CD4-positive, CD25-positive, alpha-beta regulatory T cell (primary cell): ENCODE data around the gene FOXB2. TPM values are rescaled to one million over a fixed set of nuclear protein-coding genes. Genes with fewer than 3 reads are reported as not detected.

Experiments
- ATAC-seq, 2 donors: fragments of 150-1000 bp; cut with Tn5 transposase; one replicate each; pipeline ENCODE4 v1.10.0; 2021; ENCODE audit warnings: low read depth in 2 of 2, moderate number of reproducible peaks in 2 of 2, moderate library complexity in 1 of 2
- DNase-seq, 3 donors: peaks; one replicate each; pipeline versions ENCODE4 v3.0.0 to v3.0.0-alpha.2; 2012 to 2022; ENCODE audit warnings: mixed read lengths in 1 of 3
- H3K27ac ChIP-seq: one replicate; pipeline ENCODE4 v1.7.0; 2013; ENCODE audit warnings: mild to moderate bottlenecking, low read length; ENCODE audit not compliant: insufficient read depth, poor library complexity, severe bottlenecking
- H3K27me3 ChIP-seq: one replicate; pipeline ENCODE4 v1.7.0; 2013; ENCODE audit warnings: low read length; ENCODE audit not compliant: control insufficient read depth, insufficient read depth
- H3K36me3 ChIP-seq: one replicate; pipeline ENCODE4 v1.7.0; 2013; ENCODE audit warnings: mild to moderate bottlenecking, low read length, moderate library complexity; ENCODE audit not compliant: control insufficient read depth, insufficient read depth
- H3K4me1 ChIP-seq: 2 replicates; pipeline ENCODE4 v1.7.0; 2013; ENCODE audit warnings: mild to moderate bottlenecking, low read length; ENCODE audit not compliant: insufficient read depth, control insufficient read depth, poor library complexity, severe bottlenecking
- H3K4me3 ChIP-seq: one replicate; pipeline ENCODE4 v1.7.0; 2013; ENCODE audit warnings: low read depth, mild to moderate bottlenecking, low read length, moderate library complexity
- H3K9me3 ChIP-seq, 2 experiments: 1 replicate in 1 of 2; 2 replicates in 1 of 2; pipeline ENCODE4 v1.7.0; 2013; ENCODE audit warnings: low read length in 2 of 2, mild to moderate bottlenecking in 1 of 2, moderate library complexity in 1 of 2; ENCODE audit not compliant: control insufficient read depth in 2 of 2
- H3K27ac Mint-ChIP-seq, 3 donors: one replicate each; pipeline ENCODE4 v1.8.0; 2020 to 2022; ENCODE audit warnings: mild to moderate bottlenecking in 3 of 3, mixed read lengths in 3 of 3, moderate library complexity in 2 of 3
- H3K27me3 Mint-ChIP-seq: one replicate; pipeline ENCODE4 v1.8.0; 2022; ENCODE audit warnings: mild to moderate bottlenecking, mixed read lengths
- H3K36me3 Mint-ChIP-seq: one replicate; pipeline ENCODE4 v1.8.0; 2020; ENCODE audit warnings: mixed read lengths
- H3K4me1 Mint-ChIP-seq, 4 donors: one replicate each; pipeline ENCODE4 v1.8.0; 2020 to 2022; ENCODE audit warnings: mixed read lengths in 4 of 4, mild to moderate bottlenecking in 1 of 4
- H3K4me3 Mint-ChIP-seq, 4 donors: one replicate each; pipeline ENCODE4 v1.8.0; 2020 to 2022; ENCODE audit warnings: mild to moderate bottlenecking in 4 of 4, mixed read lengths in 4 of 4, moderate library complexity in 3 of 4
- H3K9me3 Mint-ChIP-seq, 7 donors: one replicate each; pipeline ENCODE4 v1.8.0; 2020 to 2022; ENCODE audit warnings: mixed read lengths in 7 of 7, mild to moderate bottlenecking in 3 of 7, moderate library complexity in 2 of 7
- polyA plus RNA-seq, 4 donors: library from polyadenylated mRNA; unstranded; fragments of 300-500 nt; fragmentation: Illumina TruSeq; gene quantifications; one replicate each; pipeline ENCODE4 v1.2.3, GENCODE V29; 2021
- total RNA-seq: library from RNA; stranded (reverse); gene quantifications from one replicate; pipeline ENCODE4 v1.2.3, GENCODE V29; 2022

Gene FOXB2
- total and polyA plus RNA-seq, 5 donors from 2014 or later, result not detected

DNA sequence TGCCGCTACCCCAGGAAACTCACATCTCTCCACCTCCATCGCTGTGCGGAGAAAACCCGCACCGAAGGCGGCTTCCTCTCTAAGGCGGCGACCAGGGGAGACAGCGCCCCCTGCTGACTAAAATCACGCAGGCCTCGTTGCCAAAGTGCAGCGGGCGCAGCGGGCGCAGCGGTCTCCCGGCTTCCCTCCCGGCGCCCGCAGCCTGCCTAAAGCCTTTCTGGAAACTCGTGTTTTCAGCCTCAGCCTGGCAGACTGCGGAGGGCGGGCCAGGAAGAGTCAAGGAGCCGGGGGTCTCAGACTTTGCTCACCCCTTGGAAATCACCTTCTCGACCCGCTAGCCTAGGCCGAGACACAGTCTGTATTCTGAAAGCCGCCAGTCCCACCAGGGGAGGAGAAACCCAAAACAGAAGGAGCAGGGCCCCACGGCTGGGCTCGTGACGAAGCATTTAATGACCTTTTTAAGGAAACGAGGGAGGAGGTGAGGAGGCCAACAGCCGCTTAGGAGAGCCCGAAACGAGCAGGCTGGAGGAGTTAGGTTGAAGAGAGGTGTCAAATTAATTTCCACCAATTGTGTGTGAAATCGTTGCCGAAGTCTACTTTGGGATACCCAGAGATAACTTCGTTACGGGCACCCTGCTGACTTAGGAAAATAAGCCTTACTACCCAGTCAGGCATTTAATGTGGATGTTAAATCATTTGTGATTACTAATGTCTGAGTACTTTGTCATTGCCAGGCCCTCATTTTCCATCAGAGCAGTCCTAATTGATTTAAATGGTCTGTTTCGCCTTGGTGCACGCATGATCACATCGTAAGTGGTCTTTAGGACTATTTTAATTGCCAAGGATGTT lies 7.3 kb upstream of the FOXB2 start:
- no peak overlapping the region for H3K4me3 ChIP-seq
- peaks cover 0 to 6% (median 0%) of the 10 kb centered on the region in 7 donors for H3K9me3 Mint-ChIP-seq
- peaks cover 73% of the 10 kb centered on the region for H3K27me3 Mint-ChIP-seq

DNA sequence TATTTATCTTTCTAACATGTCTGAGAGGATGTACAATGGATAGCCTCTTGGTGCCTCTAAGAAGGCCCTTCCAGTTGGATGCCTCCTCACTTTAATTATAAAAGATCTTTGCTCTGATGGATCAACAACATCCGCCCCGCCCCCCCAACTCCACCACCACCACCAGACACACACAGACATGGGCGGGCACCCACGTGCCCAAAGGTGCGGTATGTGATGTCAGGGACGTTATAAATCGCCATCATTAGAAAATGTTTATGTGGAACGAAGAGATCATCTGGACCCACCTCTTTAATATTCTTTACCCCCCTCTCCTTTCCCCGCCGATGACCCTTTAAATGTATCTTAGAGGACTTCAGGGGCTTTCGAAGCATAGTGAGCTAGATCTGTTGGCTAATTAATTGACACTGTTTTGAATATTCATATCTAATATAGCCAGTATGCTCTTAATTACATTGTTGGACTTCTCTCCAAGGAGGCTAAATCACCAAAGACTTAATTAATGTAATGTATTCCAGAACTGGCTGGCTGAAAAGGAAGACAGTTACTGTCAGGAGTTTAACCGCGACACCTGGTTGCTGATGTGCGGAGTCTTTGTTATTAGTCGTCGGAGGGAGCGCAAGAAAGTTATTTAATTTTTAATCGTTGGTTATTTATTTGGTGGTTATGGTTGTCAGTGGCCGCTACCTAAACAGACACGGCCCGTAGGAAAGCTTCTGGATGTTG lies 6.1 kb upstream of the FOXB2 start:
- no peak for ATAC-seq
- Mint-ChIP-seq H3K27ac (peak overlapping the region in 1 of 3 donors; percentile 69), H3K36me3 (no peaks in the 10 kb centered on the region)

More for the DNA sequence above, 7.3 kb upstream of the FOXB2 start:
- no peak overlapping the region for H3K27ac ChIP-seq
- H3K27me3 ChIP-seq, result peaks cover 39% of the 10 kb centered on the region
- Mint-ChIP-seq H3K36me3 (no peaks in the 10 kb centered on the region), H3K4me1 (peaks cover 0 to 13% (median 7%) of the 10 kb centered on the region in 4 donors), H3K27ac (no peak overlapping the region), H3K4me3 (peak overlapping the region in 1 of 4 donors; percentile 52)
- DNase-seq, result peak; percentile 18 to 63 (median 40)
- H3K4me1 ChIP-seq, result peaks cover 8% of the 10 kb centered on the region
- ATAC-seq, result peak; percentile 31 to 43
- H3K36me3 ChIP-seq, result no peaks in the 10 kb centered on the region
- H3K9me3 ChIP-seq, result no peaks in the 10 kb centered on the region

GRCh38 chr9:77013932-77014596 lies 5.4 kb upstream of the FOXB2 start:
- Histone ChIP-seq H3K27me3 (peaks cover 41% of the 10 kb centered on the region), H3K27ac (no peak overlapping the region), H3K4me1 (peaks cover 8% of the 10 kb centered on the region), H3K36me3 (no peaks in the 10 kb centered on the region), H3K9me3 (no peaks in the 10 kb centered on the region), H3K4me3 (no peak overlapping the region)
- peaks cover 79% of the 10 kb centered on the region for H3K27me3 Mint-ChIP-seq
- H3K4me3 Mint-ChIP-seq, result peak overlapping the region in 1 of 4 donors; percentile 21
- peak overlapping the region in 1 of 3 donors; percentile 69 for H3K27ac Mint-ChIP-seq
- H3K9me3 Mint-ChIP-seq, result peaks cover 0 to 4% (median 0%) of the 10 kb centered on the region in 7 donors
- peaks cover 0 to 22% (median 13%) of the 10 kb centered on the region in 4 donors for H3K4me1 Mint-ChIP-seq
- DNase-seq (no peak), ATAC-seq (no peak)
- H3K36me3 Mint-ChIP-seq, result no peaks in the 10 kb centered on the region

More for the DNA sequence above, 6.1 kb upstream of the FOXB2 start:
- Mint-ChIP-seq H3K4me3 (peak overlapping the region in 1 of 4 donors; percentile 21), H3K4me1 (peaks cover 0 to 22% (median 11%) of the 10 kb centered on the region in 4 donors), H3K9me3 (peaks cover 0 to 4% (median 0%) of the 10 kb centered on the region in 7 donors), H3K27me3 (peaks cover 79% of the 10 kb centered on the region)
- Histone ChIP-seq H3K4me1 (peaks cover 8% of the 10 kb centered on the region), H3K36me3 (no peaks in the 10 kb centered on the region), H3K27ac (no peak overlapping the region), H3K9me3 (no peaks in the 10 kb centered on the region), H3K27me3 (peaks cover 41% of the 10 kb centered on the region), H3K4me3 (no peak overlapping the region)
- DNase-seq, result no peak

GRCh38 chr9:77014597-77015263 lies 4.7 kb upstream of the FOXB2 start:
- Histone ChIP-seq H3K27ac (no peak overlapping the region), H3K4me3 (no peak overlapping the region), H3K9me3 (no peaks in the 10 kb centered on the region), H3K36me3 (no peaks in the 10 kb centered on the region), H3K27me3 (peaks cover 41% of the 10 kb centered on the region), H3K4me1 (peaks cover 8% of the 10 kb centered on the region)
- H3K9me3 Mint-ChIP-seq, result peaks cover 0 to 4% (median 0%) of the 10 kb centered on the region in 7 donors
- no peak overlapping the region for H3K4me3 Mint-ChIP-seq
- DNase-seq (no peak), ATAC-seq (no peak)
- H3K27me3 Mint-ChIP-seq, result peaks cover 77% of the 10 kb centered on the region
- H3K36me3 Mint-ChIP-seq, result no peaks in the 10 kb centered on the region
- H3K27ac Mint-ChIP-seq, result no peak overlapping the region
- peaks cover 0 to 28% (median 14%) of the 10 kb centered on the region in 4 donors for H3K4me1 Mint-ChIP-seq

DNA sequence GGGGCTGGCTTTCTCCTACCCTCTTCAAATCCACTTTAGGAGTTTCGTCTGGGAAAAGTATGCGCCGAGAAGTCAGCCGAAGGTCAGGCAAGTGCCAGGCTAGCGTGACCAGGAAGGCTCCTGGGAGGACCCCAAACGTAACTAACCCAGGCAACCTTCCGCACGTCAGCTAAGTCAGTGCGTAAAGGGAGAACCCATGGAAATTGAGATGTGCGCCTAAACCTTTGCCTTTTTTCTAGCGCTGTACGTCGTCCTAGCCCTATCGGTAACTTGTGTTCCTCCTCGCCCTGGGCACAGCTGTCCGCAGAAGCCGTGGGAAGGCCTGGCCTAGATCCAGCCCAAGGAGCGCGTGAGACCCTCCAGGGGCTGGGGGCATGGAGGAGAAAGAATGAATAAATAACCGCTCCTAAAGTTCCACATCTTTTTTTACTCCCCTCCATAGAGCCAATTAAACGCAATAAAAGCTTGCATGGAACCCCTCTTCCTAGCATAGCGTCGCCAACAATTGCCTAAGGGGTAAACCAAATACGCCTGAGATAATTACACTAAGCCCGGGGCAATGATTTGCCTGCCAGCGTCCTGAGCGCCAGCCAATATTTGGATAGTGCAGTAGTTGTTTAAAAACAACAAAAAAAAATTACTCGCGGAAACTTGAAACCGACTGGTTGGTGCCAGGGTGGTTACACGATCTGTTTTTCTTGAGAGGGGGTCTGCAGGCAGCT lies 4.0 kb upstream of the FOXB2 start:
- H3K27me3 ChIP-seq, result peaks cover 40% of the 10 kb centered on the region
- DNase-seq (no peak), ATAC-seq (no peak)
- no peaks in the 10 kb centered on the region for H3K9me3 ChIP-seq
- H3K4me1 Mint-ChIP-seq, result peaks cover 0 to 29% (median 14%) of the 10 kb centered on the region in 4 donors
- H3K27ac ChIP-seq, result no peak overlapping the region
- peaks cover 11% of the 10 kb centered on the region for H3K4me1 ChIP-seq
- H3K4me3 ChIP-seq, result no peak overlapping the region
- H3K9me3 Mint-ChIP-seq, result peaks cover 0 to 4% (median 0%) of the 10 kb centered on the region in 7 donors
- no peak overlapping the region for H3K4me3 Mint-ChIP-seq
- no peaks in the 10 kb centered on the region for H3K36me3 ChIP-seq
- no peaks in the 10 kb centered on the region for H3K36me3 Mint-ChIP-seq
- peaks cover 71% of the 10 kb centered on the region for H3K27me3 Mint-ChIP-seq
- no peak overlapping the region for H3K27ac Mint-ChIP-seq

DNA sequence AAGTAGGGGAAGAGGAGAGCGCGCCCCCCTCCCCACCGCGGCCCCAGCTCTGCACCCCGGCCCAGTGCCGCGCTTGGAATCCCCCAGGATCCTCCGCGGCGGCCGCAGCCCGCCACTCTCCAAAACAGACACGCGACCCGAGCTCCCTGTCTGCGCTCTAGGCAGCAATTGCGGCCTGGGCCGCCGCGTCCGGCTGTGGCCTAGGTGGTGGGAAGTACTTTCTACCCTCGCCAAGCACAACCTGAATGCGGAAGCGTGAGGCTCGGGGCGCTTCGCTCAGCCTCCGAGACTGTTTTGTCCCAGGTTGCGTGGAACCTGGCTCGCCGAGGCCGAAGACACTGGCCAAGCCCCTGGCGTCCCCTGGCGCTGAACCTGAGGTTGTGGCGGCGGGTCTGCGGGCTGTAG lies 3.3 kb upstream of the FOXB2 start:
- peaks cover 0 to 4% (median 0%) of the 10 kb centered on the region in 7 donors for H3K9me3 Mint-ChIP-seq
- no peak overlapping the region for H3K27ac Mint-ChIP-seq
- H3K4me3 ChIP-seq, result no peak overlapping the region
- H3K9me3 ChIP-seq, result no peaks in the 10 kb centered on the region
- ATAC-seq (no peak), DNase-seq (no peak)
- peaks cover 37% of the 10 kb centered on the region for H3K27me3 ChIP-seq
- no peaks in the 10 kb centered on the region for H3K36me3 ChIP-seq
- peaks cover 74% of the 10 kb centered on the region for H3K27me3 Mint-ChIP-seq
- peaks cover 15% of the 10 kb centered on the region for H3K4me1 ChIP-seq
- no peak overlapping the region for H3K27ac ChIP-seq
- no peaks in the 10 kb centered on the region for H3K36me3 Mint-ChIP-seq
- H3K4me3 Mint-ChIP-seq, result no peak overlapping the region
- peaks cover 0 to 34% (median 14%) of the 10 kb centered on the region in 4 donors for H3K4me1 Mint-ChIP-seq
